CD14-positive monocyte (primary cell): ENCODE data around the gene KRT26. TPM values are rescaled to one million over a fixed set of nuclear protein-coding genes. Genes with fewer than 3 reads are reported as not detected.
A peak's percentile ranks its signal among the peaks of the same experiment; 100 is the strongest.

ENCODE experiments used
- DNase-seq, 3 donors: peaks; one replicate each; pipeline ENCODE4 v3.0.0-alpha.2; 2011 to 2022
- H2AFZ ChIP-seq: 2 replicates; pipeline ENCODE4 v1.6.0; 2012; ENCODE audit warnings: mild to moderate bottlenecking, low read depth, low read length, inconsistent platforms; ENCODE audit not compliant: insufficient read depth, poor library complexity, severe bottlenecking
- H3K27ac ChIP-seq, 2 donors: 1 replicate in 1 of 2; 2 replicates in 1 of 2; pipeline ENCODE4 v1.5.1; 2012 to 2013; ENCODE audit warnings: low read length in 2 of 2, control low read depth in 1 of 2, inconsistent platforms in 1 of 2, low read depth in 1 of 2, mild to moderate bottlenecking in 1 of 2
- H3K27me3 ChIP-seq, 2 donors: one replicate each; pipeline versions ENCODE4 v1.6.0 to v1.6.1; 2011 to 2013; ENCODE audit warnings: low read length in 2 of 2; ENCODE audit not compliant: control insufficient read depth in 2 of 2, insufficient read depth in 2 of 2
- H3K36me3 ChIP-seq, 2 donors: replicated peaks in 1 of 2; 1 replicate in 1 of 2; 2 replicates in 1 of 2; pipeline versions ENCODE4 v1.5.1 to v1.6.1; 2012 to 2013; ENCODE audit warnings: low read length in 2 of 2, control low read depth in 1 of 2, inconsistent platforms in 1 of 2, mild to moderate bottlenecking in 1 of 2; ENCODE audit not compliant: insufficient read depth in 2 of 2, control insufficient read depth in 1 of 2
- H3K4me1 ChIP-seq, 2 donors: 1 replicate in 1 of 2; 2 replicates in 1 of 2; pipeline versions ENCODE4 v1.5.1 to v1.6.1; 2012 to 2013; ENCODE audit warnings: low read length in 2 of 2, control low read depth in 1 of 2, inconsistent platforms in 1 of 2, mild to moderate bottlenecking in 1 of 2, moderate library complexity in 1 of 2; ENCODE audit not compliant: insufficient read depth in 2 of 2, control insufficient read depth in 1 of 2
- H3K4me2 ChIP-seq: replicated peaks from 2 replicates; pipeline ENCODE3; 2012; ENCODE audit warnings: low read length, moderate library complexity, mild to moderate bottlenecking; ENCODE audit not compliant: poor library complexity, severe bottlenecking; ENCODE audit errors: extremely low read depth
- H3K4me3 ChIP-seq, 3 experiments: fragments of 200-600 bp in 1 of 3; sonication (generic) in 1 of 3; replicated peaks in 1 of 3; 1 replicate in 2 of 3; 2 replicates in 1 of 3; pipeline ENCODE4 v1.5.1; 2011 to 2013; ENCODE audit warnings: low read length in 3 of 3, mild to moderate bottlenecking in 3 of 3, control low read depth in 2 of 3, low read depth in 2 of 3, inconsistent platforms in 1 of 3, moderate library complexity in 1 of 3
- H3K79me2 ChIP-seq: 2 replicates; pipeline ENCODE4 v1.6.0; 2012; ENCODE audit warnings: mild to moderate bottlenecking, control low read depth, inconsistent platforms, low read length, moderate library complexity; ENCODE audit not compliant: insufficient read depth
- H3K9ac ChIP-seq: 2 replicates; pipeline ENCODE4 v1.6.0; 2017; ENCODE audit warnings: low read length, mild to moderate bottlenecking; ENCODE audit not compliant: insufficient read depth, poor library complexity, severe bottlenecking
- H3K9me3 ChIP-seq, 2 donors: replicated peaks in 1 of 2; 1 replicate in 1 of 2; 2 replicates in 1 of 2; pipeline versions ENCODE4 v1.5.1 to v1.6.1; 2012 to 2013; ENCODE audit warnings: low read length in 2 of 2, control low read depth in 1 of 2; ENCODE audit not compliant: control insufficient read depth in 1 of 2, insufficient read depth in 1 of 2
- H4K20me1 ChIP-seq: 2 replicates; pipeline ENCODE4 v1.6.0; 2012; ENCODE audit warnings: mild to moderate bottlenecking, low read length, control low read depth, moderate library complexity; ENCODE audit not compliant: insufficient read depth
- H3K27ac Mint-ChIP-seq, 7 donors: one replicate each; pipeline ENCODE4 v1.8.0; 2020; ENCODE audit warnings: mild to moderate bottlenecking in 7 of 7, mixed read lengths in 7 of 7, moderate library complexity in 6 of 7, inconsistent platforms in 2 of 7
- H3K27me3 Mint-ChIP-seq, 3 donors: one replicate each; pipeline ENCODE4 v1.8.0; 2021 to 2022; ENCODE audit warnings: low read depth in 3 of 3, mild to moderate bottlenecking in 3 of 3, mixed read lengths in 3 of 3, moderate library complexity in 3 of 3, inconsistent platforms in 1 of 3
- H3K36me3 Mint-ChIP-seq, 2 donors: one replicate each; pipeline ENCODE4 v1.8.0; 2020; ENCODE audit warnings: mixed read lengths in 2 of 2, inconsistent platforms in 1 of 2, mild to moderate bottlenecking in 1 of 2
- H3K4me1 Mint-ChIP-seq: one replicate; pipeline ENCODE4 v1.8.0; 2020; ENCODE audit warnings: mild to moderate bottlenecking, mixed read lengths
- H3K4me3 Mint-ChIP-seq, 2 donors: one replicate each; pipeline ENCODE4 v1.8.0; 2020; ENCODE audit warnings: mild to moderate bottlenecking in 2 of 2, mixed read lengths in 2 of 2, moderate library complexity in 1 of 2
- H3K9me3 Mint-ChIP-seq, 7 donors: one replicate each; pipeline ENCODE4 v1.8.0; 2020 to 2022; ENCODE audit warnings: mixed read lengths in 7 of 7, mild to moderate bottlenecking in 6 of 7, moderate library complexity in 6 of 7, inconsistent platforms in 2 of 7
- CTCF ChIP-seq: fragments of 200-600 bp; IDR thresholded peaks from one replicate; pipeline ENCODE4 v1.8.0; 2022; ENCODE audit warnings: antibody characterized with exemption, mild to moderate bottlenecking
- WGBS: methylation state at CpG from one replicate; pipeline ENCODE4 v1.1.5; 2013; ENCODE audit warnings: missing lambda C conversion rate; ENCODE audit not compliant: insufficient coverage; 5-methylcytosine and 5-hydroxymethylcytosine counted together
- intact Hi-C, 2 donors: fragments of 100-400 bp; cut with micrococcal nuclease; formaldehyde crosslinking; loops; one replicate each; pipeline versions ENCODE4 v1.15.0 to v1.15.1; 2023
- polyA plus RNA-seq, 3 donors: library from polyadenylated mRNA; depleted of rRNA in 1 of 3; unstranded in 2 of 3; stranded (reverse) in 1 of 3; fragments of 300-500 nt in 2 of 3; fragments of >200 nt in 1 of 3; fragmentation: Illumina TruSeq in 2 of 3; gene quantifications; 1 replicate in 2 of 3; 2 replicates in 1 of 3; pipeline ENCODE4 v1.2.3, GENCODE V29; 2012 to 2021

KRT26 gene
- polyA plus RNA-seq, 3 donors: not detected

GRCh38 chr17:40775945-40776344, 3.9 kb upstream of the KRT26 start:
- Histone ChIP-seq H3K4me3 (no peak overlapping the region), H3K9ac (no peak overlapping the region), H4K20me1 (no peaks in the 10 kb centered on the region), H3K4me1 (peaks cover 0 to 4% of the 10 kb centered on the region in 2 donors), H3K27ac (no peak overlapping the region), H3K27me3 (peaks cover 43 to 45% of the 10 kb centered on the region in 2 donors), H3K9me3 (peaks cover 4 to 5% of the 10 kb centered on the region in 2 donors), H3K4me2 (no peak overlapping the region), H3K79me2 (no peaks in the 10 kb centered on the region), H2AFZ (no peak overlapping the region), H3K36me3 (no peaks in the 10 kb centered on the region)
- 100% methylated on average over 1 of the region's 4 CpGs for WGBS
- no peak overlapping the region for H3K27ac Mint-ChIP-seq
- no peak for TF ChIP-seq CTCF
- peaks cover 28 to 48% (median 32%) of the 10 kb centered on the region in 3 donors for H3K27me3 Mint-ChIP-seq
- no peaks in the 10 kb centered on the region for H3K36me3 Mint-ChIP-seq
- H3K4me3 Mint-ChIP-seq: no peak overlapping the region
- H3K4me1 Mint-ChIP-seq: peaks cover 5% of the 10 kb centered on the region
- peaks cover 0 to 14% (median 5%) of the 10 kb centered on the region in 7 donors for H3K9me3 Mint-ChIP-seq
- no peak for DNase-seq
- intact Hi-C loops: no loop called here

DNA sequence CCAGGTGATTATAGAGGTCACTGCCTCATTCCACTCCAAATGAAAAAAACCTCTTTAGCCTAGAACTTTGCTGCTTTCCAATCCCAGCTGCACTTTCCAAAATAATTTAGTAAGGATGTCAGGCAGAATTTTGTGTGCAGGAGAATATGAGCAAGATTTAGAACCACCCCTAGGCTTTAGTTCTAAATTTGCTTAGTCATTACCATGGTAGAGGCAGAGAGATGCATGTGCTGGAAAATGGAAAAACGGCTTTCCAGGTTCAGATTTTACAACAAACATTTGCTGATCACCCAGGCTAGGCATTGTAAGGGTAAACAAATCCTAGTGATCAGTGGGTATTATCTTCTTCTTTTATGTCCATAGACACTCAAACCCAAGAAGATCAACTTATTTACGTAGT, 6.3 kb downstream of the KRT26 start:
- Histone ChIP-seq H3K36me3 (no peaks in the 10 kb centered on the region), H3K4me2 (no peak overlapping the region), H3K4me1 (no peaks in the 10 kb centered on the region), H3K9me3 (peaks cover 18 to 39% of the 10 kb centered on the region in 2 donors), H3K9ac (no peak overlapping the region), H3K79me2 (no peaks in the 10 kb centered on the region), H3K27ac (no peak overlapping the region), H3K27me3 (peaks cover 0 to 10% of the 10 kb centered on the region in 2 donors), H3K4me3 (no peak overlapping the region), H4K20me1 (no peaks in the 10 kb centered on the region), H2AFZ (no peak overlapping the region)
- TF ChIP-seq CTCF: no peak
- peaks cover 20 to 42% (median 33%) of the 10 kb centered on the region in 7 donors for H3K9me3 Mint-ChIP-seq
- no peaks in the 10 kb centered on the region for H3K36me3 Mint-ChIP-seq
- intact Hi-C loops: no loop called here
- H3K4me3 Mint-ChIP-seq: peak overlapping the region in 1 of 2 donors; percentile 1
- WGBS: no CpG with 5 or more reads among the region's 2 CpGs
- no peaks in the 10 kb centered on the region for H3K4me1 Mint-ChIP-seq
- no peak for DNase-seq
- H3K27me3 Mint-ChIP-seq: peaks cover 6 to 17% (median 12%) of the 10 kb centered on the region in 3 donors
- no peak overlapping the region for H3K27ac Mint-ChIP-seq
